22Rv1 (cell line): ENCODE results near the gene MICU1.

Experiments
- CTCF ChIP-seq: fragments of 450-650 bp; IDR thresholded peaks from 2 replicates; pipeline ENCODE4 v1.5.1; 2017; ENCODE audit warnings: mild to moderate bottlenecking
- ZFX ChIP-seq: fragments of 450-650 bp; IDR thresholded peaks from 2 replicates; pipeline ENCODE4 v1.6.1; 2017; ENCODE audit warnings: antibody characterized with exemption, borderline replicate concordance

- no peak for TF ChIP-seq CTCF
- no peak for TF ChIP-seq ZFX
Observed at GRCh38 chr10:72595436-72595835, 30.4 kb downstream of the MICU1 start.
